Superior temporal gyrus (tissue), 1 donor: Measurements from ENCODE around the gene TRIM13.
"Not testable (repeated sequence)": the region's sequence is repeated elsewhere in the genome, so short reads cannot be mapped to it uniquely, and the experiment has no call there.

Source experiments
- DNase-seq: peaks from one replicate; pipeline ENCODE4 v3.0.0-alpha.2; 2016; ENCODE audit errors: extremely low spot score

The TRIM13 gene, protein sequence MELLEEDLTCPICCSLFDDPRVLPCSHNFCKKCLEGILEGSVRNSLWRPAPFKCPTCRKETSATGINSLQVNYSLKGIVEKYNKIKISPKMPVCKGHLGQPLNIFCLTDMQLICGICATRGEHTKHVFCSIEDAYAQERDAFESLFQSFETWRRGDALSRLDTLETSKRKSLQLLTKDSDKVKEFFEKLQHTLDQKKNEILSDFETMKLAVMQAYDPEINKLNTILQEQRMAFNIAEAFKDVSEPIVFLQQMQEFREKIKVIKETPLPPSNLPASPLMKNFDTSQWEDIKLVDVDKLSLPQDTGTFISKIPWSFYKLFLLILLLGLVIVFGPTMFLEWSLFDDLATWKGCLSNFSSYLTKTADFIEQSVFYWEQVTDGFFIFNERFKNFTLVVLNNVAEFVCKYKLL

DNA sequence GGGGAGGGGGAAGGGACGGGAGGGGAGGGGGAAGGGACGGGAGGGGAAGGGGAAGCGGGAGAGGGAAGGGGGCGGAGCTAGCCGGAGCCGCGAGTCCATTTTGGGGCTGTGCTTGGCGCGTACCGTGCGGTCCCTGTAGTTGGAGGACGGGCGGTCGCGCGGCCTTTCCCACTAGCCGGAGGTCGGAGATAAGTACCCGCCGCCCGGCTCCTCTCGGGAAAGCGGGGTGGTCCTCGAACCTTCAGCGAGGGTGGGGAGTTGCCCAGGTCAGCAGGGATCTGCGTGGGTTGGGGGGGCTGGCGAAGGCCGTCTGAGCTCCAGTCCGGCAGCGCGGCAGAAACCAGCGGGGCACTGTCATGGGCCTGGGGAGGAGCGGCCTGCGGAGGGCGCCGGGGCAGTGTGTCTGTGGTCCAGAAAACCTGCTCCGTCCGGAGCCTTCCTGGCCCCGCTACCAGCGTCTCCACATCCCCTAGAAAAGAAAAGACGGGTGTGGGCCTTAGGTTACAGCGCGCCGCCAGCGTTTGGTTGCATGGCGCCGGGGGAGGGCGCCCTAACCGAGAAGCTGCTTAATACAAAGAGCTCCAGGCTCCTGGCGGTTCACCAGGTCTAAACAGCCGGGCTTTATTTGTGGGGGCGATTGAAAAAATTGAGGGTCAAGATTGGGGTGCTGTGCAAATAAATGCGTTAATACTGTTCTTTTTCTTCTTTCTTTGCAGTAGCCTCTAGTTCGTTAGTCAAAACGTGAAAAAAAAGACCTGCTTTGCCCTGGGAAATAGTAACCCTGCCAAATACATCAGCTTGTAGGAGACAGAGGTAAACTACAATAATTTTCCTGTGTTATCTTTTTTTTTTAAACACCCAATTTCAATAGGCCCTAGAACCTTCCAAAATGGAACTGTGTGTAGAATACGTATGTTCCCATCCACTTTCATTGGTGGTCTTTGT is at the start of gene TRIM13:
Gene TRIM13 (plus strand): TSS at position 92 of the 945 bp plus-strand sequence. CDS start 14,899 bp downstream, outside the sequence.
- DNase-seq: peak; percentile 96

GRCh38 chr13:49948777-49949270 is 48.0 kb upstream of the TRIM13 start:
- not testable (repeated sequence) for DNase-seq

GRCh38 chr13:49951754-49952535 is 44.9 kb upstream of the TRIM13 start:
- DNase-seq: no peak

DNA sequence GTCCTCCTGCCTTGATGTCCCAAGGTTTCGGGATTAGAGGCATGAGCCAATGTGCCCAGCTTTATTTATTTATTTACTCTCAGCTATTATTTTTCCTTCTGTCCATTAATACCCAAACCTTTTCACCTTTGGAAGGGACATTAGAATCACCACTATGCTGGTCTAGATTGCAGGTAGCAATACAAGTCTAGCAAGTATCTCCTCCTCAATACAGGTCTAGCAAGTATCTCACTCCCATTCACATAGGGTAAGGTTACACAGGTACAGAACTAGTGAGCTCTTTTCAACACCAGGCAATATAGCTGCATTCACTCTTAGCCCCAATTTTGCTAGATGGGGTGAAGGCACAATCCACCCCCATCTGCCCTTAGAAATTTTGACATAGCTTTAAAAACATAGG is 43.3 kb upstream of the TRIM13 start:
- DNase-seq: no peak

DNA sequence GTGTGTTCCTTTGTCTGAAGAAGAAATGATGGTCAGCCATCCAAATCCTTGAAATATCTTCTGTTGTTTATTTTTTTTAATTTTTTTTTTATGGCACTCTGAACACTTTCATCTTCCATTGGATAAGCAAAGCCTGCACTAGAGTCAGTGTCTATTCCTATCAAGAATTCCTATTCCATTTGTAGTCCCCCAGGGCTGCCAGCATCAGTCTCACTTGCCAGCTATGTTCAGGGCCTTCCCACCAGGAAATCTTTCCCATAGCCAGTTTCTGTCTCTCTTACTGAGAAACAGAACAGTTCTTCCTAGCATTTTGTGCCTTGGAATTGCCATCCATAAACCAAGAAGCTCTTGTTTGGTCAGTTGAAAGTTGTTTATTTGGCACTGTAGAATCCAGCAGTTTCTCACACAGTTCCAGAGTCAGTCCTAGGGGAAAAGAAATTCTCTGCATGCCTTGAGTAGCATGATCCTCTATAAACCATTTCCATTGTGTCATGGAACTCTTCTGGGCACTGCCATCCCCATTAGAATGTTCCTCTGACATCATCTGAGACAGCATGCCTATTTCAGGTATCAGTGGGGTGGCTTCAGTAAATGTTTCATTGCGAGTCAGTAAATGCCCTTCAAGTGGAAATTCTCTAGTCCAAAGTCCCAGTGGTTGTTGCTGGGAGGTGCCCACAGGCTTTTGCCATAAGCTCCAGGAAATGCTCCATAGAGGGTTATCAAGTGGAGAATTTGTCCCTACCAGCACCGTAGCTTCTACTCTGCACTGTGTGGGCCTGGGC is 42.0 kb upstream of the TRIM13 start:
- no peak for DNase-seq

DNA sequence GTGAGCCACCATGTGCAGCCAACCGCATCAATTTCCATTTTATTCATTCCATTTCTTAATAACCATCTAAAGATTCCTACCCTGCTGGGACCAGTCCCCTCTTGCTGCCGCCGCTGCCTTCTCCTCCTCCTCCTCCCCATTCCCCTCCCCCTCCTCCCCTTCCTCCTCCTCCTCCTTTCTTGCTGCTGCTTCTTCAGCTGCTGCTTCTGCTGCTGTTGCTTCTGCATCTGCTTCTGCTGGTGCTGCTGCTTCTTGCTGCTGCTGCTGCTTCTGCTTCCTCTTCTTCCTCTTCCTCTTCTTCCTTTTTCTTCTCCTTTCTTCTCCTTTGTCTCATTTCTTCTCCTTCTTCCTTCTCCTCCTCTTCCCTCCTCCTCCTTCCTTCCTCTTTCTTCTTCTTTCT is 40.7 kb upstream of the TRIM13 start:
- no peak for DNase-seq

DNA sequence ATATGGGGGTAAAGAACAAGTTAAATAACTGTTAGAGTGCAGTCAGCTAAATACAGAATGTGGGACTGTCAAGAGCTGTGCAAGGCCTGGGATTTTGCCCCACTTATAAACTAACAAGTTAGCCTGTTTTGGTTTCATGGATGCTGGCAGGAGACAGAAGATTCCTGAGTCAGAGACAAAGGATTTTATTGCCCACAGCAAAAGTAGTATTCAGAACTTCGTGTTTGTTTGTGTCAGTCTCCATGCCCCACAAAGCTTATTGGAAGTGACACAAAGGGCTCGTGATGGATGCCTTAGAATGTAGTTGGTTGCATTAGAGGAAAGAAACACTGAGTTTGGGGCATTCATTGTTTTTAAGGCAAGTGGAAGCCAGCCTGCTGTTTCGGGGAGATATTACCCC is 38.5 kb upstream of the TRIM13 start:
- peak; percentile 29 for DNase-seq

GRCh38 chr13:49967456-49967855 is 29.4 kb upstream of the TRIM13 start:
- DNase-seq: no peak

- no peak for DNase-seq
Measured at GRCh38 chr13:49972709-49973108, 24.1 kb upstream of the TRIM13 start.

GRCh38 chr13:49975826-49976225 is 21.0 kb upstream of the TRIM13 start:
- no peak for DNase-seq

- DNase-seq: peak; percentile 90
Measured at GRCh38 chr13:49976314-49977258, 20.3 kb upstream of the TRIM13 start.

- DNase-seq: no peak
Measured at GRCh38 chr13:49977992-49978391, 18.9 kb upstream of the TRIM13 start.

DNA sequence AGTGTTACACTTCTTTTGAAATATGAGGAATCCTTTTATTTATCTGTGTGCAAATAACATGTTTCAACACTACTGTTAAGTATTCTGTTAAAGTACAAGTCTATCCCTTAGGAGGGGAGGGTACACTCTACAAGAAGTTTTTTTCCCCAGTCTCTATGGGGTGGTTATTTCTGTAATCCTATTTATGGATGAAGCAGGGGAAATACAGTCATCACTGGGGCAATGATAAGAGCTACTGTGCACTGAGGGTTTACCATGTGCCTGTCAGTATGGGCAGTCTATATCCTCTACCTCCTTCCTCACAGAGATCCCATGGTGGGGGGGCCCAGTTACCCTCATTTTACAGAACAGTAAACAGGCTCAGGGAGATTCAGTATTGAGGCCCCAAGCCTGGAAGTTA is 16.6 kb upstream of the TRIM13 start:
- DNase-seq: no peak

DNA sequence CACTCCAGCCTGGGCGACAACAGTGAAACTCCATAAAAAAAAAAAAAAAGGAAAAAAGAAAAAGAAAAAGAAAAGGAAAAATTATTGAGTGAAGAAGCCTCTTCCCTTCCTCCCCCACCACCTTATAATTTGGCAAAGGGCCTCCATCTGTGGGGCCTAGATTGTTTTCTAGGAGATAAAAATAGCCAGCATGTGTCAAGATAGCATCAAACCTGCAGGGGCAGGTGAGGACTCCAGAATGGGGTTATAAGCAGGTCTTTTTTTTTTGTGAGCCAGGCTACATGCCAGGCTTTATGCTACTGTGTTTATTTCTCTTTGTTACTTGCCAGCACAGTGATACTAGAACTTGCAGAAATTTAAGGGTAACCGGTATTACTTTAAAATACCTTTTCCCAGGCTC is 11.7 kb upstream of the TRIM13 start:
- no peak for DNase-seq

DNA sequence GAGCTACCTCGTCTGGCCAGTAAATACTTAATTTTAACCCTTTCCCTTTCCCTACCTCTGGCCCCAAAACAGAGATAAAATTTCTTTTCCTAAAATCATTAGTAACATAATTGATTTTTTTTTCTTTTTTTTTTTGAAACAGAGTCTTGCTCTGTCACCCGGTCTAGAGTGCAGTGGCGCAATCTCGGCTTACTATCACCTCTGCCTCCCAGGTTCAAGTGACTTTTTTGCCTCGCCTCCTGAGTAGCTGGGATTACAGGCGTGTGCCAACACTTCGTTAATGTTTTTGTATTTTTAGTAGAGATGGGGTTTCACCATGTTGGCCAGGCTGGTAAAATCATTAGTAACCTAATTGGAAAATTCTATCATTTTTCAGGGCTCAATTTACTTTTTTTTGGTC is 10.4 kb upstream of the TRIM13 start:
- no peak for DNase-seq

- DNase-seq: not testable (repeated sequence)
Measured at GRCh38 chr13:49990612-49991011, 6.2 kb upstream of the TRIM13 start.

- DNase-seq: no peak
Measured at GRCh38 chr13:49993111-49993510, 3.7 kb upstream of the TRIM13 start.

DNA sequence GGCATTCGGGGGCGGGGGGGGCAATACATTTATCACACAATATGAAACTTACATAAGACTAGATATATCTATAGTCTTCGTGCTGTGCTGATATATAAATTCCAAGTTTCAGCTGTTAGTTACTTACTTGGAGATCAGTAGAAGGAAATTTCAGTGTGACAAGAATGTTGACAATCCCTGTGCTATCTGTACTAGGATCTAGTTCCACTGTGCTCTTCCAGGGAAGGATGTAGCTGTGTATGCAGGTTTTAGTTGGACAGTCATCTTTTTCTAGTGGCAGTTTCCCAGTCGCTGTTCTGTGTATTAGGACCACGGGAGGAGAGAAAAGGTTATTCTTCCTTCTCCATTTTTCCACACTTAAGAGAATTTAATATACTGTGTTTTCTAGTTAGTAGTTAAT is 3.2 kb upstream of the TRIM13 start:
- no peak for DNase-seq

- DNase-seq: peak; percentile 51
Measured at GRCh38 chr13:49995625-49996101, 1.2 kb upstream of the TRIM13 start.
